Inflammatory macrophage treated with lipopolysaccharide for 4 hours (primary cell): Measurements from ENCODE around the gene RARS1.
"Not testable (repeated sequence)": the region's sequence is repeated elsewhere in the genome, so short reads cannot be mapped to it uniquely, and the experiment has no call there.

Experiments
- DNase-seq: peaks from one replicate; pipeline ENCODE4 v3.0.0-alpha.2; 2020

The RARS1 gene

DNA sequence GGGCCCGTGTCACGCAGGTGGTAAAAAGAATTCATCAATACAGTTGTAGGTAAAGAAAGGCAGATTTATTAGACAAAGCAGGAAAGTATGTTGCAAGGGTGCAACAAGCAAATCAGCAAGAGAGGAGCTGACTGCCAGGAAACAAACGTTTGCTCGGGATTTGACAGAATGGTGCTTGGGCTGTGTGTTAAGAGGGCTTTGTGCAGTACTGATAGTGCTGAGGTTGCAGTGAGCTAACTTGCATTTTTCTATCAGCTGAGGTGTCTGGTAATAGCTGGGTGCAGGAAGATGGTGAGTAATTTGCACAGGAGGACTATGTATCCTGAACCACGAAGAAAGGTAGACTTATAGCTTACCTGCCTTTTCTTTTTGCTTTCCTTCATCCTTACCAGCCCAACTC lies 3.9 kb upstream of the RARS1 start:
- no peak for DNase-seq

DNA sequence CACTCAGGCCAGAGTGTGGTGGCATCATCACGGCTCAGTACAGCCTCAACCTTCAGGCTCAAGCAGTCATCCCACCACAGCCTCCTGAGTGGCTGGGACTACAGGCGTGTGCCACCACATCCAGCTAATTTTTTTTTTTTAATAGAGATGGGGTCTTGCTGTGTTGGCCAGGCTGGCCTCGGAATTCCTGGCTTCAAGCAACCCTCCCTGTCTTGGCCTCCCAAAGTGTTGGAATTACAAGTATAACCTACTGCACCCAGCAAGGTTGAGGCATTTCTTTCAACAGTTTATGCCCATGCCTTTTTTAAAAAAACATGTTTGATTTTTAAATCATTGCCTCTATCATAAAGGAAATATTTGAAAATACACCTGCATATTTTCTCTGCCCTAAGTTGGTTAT lies 2.8 kb downstream of the RARS1 start:
- no peak for DNase-seq

DNA sequence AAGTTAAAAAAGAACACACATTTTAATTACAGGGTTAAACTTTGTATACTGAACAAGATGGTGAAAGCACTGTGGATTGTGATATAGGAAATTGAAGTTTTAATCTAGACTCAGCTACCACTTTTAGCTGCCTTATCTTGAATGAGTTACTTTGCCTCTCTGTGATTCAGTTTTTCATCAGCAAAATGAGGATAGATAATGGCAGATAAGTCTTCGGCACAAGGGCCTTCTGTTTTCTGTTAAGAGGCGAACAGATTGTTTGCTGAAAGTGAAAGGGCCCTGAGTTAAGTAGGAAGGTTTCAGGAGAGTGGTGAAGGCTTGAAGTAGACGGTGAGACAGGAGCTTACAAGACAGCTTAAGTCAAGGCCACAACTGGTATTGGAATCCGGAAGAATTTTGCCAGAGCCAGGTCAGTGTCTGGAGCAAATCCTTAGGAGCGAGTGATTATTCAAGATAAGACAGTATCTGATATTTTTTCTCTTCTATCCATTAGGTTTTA lies 7.8 kb downstream of the RARS1 start:
- DNase-seq: no peak

DNA sequence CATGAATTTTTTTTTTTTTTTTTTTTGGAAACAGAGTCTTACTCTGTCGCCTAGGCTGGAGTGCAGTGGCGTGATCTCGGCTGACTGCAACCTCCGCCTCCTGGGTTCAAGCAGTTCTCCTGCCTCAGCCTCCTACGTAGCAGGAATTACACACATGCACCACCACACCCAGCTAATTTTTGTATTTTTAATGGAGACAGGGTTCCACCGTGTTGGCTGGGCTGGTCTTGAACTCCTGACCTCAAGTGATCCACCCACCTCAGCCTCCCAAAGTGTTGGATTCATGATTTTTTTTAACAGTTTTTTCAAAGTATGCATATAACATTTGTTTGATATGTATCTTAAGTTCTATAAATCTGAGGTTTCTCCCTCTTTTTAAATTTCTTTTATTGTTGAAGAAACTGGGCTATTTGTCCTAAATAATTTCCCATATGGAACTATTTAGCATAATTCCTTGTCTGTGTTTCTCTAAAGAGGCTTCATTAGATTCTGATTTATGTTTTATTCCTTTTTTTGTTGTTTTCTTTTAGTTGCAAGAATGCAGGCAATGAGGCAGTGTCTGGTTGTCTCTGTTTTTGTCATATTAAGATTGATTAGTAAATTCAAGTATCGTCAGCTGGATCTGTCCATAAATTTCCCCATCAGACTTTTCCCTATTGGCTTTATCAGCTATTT lies 16.4 kb downstream of the RARS1 start:
- no peak for DNase-seq

DNA sequence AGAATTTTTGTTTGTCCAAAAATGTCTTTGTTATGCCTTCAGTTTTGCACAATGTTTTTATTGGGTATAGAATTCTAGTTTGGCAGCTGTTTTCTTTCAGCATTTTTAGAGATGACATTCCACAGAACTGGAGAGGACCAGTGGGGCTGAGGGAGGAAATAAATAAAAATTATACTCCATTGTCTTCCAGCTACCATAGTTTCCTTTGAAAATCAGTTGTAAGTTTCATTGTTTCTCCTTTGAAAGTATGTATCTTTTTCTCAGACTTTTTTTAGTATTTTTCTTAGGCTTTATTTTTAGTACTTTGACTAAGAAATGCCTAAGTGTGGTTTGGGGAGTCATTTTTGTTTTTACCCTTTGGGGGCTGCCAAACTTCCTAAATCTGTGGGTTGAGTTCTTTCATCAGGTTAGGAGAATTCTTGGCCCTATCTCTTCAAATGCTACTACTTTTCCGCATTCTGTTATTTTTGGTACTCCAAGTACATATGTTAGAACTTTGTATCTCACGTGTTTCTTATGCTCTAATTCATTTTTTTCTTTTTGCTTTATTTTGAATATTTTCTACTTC lies 27.7 kb downstream of the RARS1 start:
- DNase-seq: no peak

DNA sequence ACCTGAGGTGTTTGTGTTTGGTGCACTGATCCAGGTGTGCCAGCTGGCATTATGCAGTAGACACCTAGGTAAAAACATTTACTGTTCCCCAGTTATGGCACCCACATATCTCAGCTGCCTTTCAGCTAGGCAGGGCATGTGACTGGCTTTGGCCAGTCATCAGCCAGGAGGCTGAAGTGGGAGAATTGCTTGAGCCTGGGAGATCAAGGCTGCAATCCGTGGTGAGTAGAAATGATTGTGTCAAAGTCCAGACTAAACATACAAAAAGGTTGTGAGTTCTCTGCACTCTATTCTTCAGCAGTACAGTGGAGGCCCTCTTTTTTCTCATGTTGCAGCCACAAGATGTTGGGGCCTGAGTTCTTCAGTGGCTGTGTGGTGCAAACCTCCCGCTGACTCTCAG lies 39.6 kb downstream of the RARS1 start:
- no peak for DNase-seq

DNA sequence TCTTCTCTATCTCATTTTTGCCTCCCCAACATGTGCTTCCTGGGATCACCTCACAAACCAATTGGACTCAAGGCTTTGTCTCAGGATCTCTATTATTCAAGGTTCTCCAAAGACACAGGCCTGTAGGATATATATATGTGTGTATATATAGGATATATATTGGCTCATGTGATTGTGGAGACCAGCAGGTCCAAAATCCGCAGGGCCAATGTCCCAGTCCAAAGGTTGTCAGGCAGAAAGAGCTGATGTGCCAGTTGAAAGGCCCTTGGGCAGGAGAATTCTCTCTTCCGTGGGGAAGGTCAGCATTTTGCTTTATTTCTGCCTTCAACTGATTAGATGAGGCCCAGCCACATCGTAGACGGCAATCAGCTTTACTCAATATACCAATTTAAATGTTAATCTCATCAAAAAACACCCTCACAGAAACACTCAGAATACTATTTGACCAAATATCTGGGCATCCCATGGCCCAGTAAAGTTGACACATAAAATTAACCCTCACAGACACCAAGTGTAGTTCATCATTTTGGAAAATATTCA lies 41.6 kb downstream of the RARS1 start:
- no peak for DNase-seq

DNA sequence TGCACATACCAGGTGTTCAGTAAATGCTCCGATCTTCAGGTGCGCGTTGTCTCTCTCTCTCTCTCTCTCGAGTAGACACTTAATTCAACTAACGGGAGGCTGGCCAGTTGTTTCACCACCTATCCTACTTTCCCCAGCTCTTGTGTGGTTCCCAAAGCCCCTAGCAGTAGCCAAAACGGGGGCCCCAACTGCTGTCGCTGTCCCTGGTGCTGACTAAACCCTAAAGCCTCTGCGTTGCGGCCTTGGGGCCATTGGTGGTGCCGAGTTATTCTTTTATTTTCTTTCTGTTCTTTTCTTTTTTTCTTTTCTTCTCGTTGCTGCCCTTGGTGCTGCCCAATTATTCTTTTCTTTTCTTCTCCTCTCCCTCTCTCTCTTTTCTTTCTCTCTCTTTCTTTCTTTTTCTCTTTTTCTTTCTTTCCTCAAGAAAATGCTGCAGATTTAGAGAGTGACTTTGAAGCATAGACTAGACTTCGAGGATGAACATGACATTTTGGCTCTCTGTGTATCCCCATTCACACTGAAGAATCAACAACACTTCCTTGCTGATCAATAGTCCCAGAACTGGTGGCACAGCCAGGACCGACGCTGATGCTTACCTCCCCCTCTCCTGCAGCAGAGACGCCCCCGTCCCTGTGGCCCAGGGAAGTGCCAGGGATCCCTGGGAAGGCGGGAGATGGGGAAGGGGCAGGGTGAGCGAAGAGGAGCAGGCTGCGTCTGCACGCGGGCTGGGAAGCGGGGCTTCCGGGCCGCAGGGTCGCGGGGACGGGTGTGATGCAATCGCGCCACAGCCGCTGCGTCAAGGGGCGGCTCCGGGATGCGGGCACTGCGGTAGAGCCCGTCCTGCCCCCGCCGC lies 42.5 kb downstream of the RARS1 start, which contains the start of gene FBLL1:
Gene FBLL1, plus strand, starts transcription at position 785 of the 853 bp plus-strand sequence. CDS start 200 bp downstream, outside the sequence.
- DNase-seq: no peak

DNA sequence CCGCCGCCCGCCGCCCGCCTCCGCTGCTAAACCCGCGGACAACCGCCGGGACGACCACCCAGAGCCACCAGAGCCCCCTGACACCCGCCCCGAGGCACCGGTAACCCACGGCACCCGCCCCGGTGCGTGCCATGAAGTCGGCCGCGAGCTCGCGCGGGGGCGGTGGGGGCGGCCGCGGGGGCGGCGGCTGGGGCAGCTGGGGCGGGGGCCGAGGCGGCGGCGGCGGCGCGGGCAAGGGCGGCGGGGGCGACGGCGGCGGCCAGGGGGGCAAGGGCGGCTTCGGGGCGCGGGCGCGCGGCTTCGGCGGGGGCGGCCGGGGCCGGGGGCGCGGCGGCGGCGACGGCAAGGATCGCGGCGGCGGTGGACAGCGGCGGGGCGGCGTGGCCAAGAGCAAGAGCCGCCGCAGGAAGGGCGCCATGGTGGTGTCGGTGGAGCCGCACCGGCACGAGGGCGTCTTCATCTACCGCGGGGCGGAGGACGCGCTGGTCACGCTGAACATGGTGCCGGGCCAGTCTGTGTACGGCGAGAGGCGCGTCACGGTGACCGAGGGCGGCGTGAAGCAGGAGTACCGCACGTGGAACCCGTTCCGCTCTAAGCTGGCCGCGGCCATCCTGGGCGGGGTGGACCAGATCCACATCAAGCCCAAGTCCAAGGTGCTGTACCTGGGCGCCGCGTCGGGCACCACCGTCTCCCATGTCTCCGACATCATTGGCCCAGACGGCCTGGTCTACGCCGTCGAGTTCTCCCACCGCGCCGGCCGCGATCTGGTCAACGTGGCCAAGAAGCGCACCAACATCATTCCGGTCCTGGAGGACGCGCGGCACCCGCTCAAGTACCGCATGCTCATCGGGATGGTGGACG lies 43.3 kb downstream of the RARS1 start:
- DNase-seq: no peak

DNA sequence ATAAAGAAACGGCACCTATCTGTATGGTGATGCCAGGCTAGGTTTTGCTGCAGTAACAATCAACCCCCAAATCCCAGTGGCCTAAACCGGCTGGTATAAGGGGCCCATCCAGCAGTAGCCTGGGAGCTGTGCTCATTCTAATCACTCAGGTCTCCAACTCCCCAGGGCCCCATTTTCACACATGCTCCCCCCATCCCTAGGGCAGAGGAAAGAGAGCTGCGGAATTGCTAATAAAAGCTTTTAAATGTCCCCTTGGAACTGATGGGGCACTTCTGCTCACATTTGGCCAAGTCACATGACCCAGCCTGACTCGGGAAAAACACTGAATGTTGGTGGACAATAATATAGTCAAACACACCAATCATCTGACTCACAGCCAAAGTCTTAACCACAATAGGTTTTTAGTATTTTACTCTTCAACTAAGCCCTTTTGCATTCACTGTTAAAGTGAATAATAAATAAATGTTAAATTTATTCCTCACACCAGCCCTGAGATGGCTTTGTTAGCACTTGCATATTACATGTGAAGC lies 44.4 kb downstream of the RARS1 start:
- DNase-seq: no peak

DNA sequence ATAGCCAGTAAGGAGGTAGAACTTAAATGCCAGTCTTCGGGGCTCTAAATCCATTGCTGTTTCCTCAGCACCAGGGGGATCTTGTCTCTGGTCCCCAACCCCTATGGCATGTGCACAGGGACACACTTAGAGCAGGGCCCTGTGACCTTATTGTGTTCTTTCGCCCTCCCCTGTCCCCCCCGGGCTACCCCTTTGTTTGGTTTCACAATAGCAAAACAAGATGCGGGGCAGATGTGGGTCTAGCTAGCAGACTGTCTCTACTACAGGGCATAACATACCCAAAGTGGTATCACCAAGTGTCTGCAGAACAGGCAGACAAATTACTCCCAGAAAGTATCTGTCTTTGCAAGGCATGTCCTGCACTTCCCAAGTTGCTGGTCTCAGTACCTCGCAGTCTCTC lies 44.9 kb downstream of the RARS1 start:
- DNase-seq: no peak

DNA sequence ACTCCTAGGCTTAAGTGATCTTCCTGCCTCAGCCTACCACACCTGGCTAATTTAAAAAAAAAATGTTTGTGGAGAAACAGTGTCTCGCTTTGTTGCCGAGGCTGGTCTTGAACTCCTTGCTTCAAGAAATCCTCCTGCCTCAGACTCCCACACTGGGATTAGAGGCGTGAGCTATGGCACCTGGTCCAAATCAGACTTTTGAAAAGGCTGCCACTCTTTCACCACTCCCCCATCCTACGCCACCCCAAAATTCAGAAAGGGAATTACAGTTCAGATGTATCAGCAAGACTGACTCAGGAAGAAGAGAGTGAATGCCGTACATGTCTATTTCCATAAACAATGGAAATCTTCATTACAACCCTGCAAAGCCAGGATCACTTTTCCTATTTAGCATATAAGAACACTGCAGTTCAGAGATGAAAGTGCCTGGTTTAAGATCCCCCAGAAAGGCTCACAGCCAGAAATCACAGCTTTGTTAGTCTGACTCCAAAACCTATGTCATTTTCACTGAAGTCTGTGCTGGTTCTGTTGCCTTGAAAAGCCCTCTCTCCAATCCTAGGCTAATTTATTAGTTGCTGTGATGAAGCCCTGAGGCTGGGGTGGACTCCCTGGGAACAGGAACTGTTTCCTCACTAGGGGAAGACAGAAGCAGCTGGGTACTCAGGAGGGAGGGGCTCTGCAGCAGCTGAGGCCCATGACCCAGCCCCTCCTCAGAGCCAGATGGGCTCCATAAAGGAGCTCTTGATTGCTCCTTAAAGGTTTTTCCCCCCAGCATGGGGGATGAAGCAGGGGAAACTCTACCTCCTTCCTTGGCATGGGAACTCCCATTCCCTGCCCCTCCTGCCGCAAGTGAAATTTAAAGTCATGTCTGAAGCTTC lies 46.0 kb downstream of the RARS1 start:
- DNase-seq: no peak

DNA sequence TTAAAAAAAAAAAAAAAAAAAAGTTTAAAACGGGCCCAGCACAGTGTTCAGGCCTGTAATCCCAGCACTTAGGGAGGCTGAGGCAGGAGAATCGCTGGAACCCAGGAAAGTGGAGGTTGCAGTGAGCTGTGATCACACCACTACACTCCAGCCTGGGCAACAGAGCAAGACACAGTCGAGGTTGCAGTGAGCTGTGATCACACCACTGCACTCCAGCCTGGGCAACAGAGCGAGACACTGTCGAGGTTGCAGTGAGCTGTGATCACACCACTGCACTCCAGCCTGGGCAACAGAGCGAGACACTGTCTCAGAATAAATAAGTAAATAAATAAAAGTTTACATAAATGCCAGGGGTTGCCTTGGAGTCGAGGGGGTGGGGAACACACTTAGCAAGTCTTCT lies 48.1 kb downstream of the RARS1 start:
- not testable (repeated sequence) for DNase-seq

DNA sequence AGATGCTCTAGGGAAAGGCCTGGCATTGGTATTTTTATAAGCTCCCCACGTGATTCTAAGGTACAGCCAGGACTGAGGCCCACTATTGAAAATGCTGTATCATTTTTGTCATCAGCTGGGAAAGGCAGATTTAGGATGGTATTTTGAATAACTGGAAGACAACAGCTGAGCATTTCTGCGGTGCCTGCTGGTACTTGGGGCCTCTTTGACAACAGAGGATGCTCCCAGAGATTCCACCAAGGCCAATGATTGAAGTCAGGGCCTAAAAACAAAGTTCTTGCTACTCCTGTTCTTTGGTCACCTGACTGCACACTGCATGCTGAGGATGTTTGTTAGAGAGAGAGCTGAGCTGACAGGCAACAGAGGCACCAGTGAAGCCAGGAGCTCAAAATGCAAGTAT lies 50.9 kb downstream of the RARS1 start:
- DNase-seq: no peak

DNA sequence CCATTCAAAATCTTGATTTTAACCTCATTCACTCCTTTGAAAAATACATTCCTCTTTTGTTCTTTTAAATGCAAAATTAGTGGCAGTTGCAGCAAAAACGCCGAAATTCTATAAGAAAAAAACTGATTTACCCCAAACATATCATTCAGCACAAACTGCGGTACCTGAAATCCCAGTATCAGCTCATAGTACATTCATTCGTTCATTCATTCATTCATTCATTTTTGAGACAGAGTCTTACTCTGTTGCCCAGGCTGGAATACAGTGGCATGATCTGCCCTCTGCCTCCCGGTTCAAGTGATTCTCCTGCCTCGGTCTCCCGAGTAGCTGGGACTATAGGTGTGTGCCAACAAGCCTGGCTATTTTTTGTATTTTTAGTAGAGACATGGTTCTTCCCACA lies 63.3 kb downstream of the RARS1 start:
- no peak for DNase-seq

DNA sequence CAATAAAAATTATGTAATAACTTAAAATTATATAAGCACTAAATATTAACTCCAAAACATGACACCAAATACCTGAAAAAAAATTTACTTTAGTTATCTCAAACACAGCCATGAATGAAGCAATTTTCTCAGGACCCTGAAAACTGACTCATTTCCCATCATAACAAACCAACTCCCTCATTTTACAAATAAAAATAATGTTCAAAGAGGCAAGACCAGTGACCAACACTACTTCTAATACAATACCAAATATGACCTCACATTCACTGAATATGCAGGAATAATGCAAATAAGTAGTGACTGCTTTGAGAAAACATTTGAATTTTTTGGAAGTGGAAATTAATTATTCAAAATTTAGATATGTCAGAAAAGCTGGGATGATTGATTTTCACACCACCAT lies 64.4 kb downstream of the RARS1 start:
- no peak for DNase-seq

DNA sequence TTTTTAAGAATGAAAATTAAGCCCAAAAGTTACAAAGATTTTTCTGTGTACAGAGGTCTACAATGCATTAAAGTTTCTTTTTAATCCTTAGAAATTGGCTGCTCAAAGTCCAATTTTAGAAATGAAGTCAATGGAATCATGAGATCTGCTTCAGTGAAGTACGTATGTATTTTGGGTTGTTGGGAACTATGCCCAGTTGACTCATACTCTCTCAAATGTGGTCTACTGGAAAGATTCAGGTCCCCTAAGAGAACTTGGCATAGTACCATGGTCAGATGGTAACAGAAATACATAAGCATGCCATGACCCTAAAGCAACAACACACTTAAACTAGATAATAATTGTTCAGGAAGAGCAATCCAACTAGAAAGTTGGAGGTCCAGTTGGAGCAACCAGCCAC lies 65.9 kb downstream of the RARS1 start:
- no peak for DNase-seq

DNA sequence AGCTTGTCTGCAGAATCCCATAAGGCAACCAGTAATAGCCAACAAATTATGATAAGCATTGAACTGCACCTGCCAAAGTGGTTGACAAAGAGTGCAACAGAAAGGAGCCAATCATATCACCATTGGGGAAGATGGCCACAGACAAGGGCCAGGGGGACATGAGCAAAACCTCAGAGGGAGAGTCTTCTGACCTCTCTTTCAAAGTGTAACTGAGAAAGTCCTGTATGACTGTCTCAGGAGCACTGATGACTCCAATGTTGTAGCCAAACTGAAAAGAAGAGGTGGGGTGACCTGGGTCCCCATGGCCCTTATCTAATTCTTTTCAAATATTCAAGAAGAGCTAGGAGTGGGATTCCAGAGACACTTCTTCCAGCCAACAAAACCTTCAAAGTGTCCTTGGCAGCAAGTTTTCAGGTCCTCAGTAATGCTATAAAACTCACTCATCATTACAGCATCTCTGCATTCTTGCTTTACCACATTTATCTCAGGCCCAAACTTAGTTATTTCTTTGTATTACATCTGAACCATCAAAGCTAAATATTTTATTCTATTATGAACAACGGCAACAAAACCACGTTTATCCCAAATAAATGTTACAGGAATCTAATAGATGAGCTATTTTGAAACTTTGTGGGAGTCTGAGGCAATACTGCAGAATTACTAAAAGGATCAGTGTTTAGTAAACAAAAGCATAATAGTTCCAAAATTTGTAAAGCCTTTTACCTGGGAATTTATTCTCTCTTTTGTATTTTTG lies 67.3 kb downstream of the RARS1 start:
- DNase-seq: no peak

DNA sequence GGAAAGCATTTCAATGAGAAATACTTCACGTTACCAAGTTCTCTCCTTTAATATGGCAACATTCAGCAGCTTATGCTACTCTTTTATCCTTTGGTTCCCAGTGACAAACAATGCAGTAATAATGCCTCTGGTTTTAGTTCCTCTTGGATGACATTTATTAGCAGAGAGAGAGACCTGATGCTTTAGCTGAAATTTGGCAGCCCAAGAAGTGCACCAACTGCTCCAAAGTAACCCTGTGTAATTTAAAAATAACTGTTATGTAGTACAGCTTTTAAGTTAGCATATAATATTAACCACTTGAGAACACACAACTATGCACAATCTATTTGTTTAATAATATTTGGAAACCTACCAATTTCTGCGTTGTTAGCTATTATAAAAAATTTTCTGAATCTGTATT lies 71.1 kb downstream of the RARS1 start:
- DNase-seq: no peak

DNA sequence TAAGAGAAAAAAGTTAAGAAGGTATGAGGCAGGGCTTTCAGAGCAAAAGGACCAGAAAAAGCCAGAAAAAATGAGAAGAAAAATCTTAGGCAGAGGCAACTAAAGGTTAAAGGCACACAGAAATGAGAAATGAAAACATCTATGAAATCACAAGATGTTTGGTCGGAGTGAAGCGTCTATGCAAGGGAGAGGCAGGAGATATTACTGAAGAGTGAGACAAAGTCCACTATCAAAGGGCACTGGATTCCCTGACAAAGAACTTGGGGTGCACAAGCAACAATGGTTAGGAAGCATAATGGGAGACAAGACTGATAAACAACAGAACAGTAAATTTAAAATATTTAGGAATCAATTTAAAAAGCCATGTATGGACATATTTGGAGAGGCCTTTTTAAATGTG lies 76.0 kb downstream of the RARS1 start:
- DNase-seq: no peak

DNA sequence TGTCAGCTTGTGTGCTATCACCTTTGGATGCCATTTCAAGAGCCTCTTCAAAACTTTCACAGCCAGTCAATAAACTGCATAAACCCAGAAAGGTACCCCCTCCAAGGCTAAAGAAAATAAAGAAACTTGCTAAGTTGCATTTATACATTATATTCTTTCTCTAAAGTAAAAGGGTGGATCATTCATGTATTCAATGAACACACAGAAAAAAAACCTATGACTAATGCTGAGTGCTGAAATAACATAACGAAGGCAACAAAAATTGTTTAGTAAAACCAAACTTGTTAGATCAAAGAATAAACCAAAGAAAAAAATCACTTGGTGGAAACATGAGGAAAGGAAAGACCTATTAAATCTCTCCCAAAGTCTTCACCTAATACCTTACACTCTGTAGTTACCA lies 77.7 kb downstream of the RARS1 start:
- DNase-seq: no peak
